K562 (cell line): ENCODE measurements around the gene EGR4. TPM values are rescaled to one million over a fixed set of nuclear protein-coding genes. Genes with fewer than 3 reads are reported as not detected.
A peak's percentile ranks its signal among the peaks of the same experiment; 100 is the strongest.

Experiments used
- ATAC-seq: fragments of 200-7000 bp; cut with Tn5 transposase; 3 replicates; pipeline ENCODE4 v1.9.1; 2020; ENCODE audit warnings: moderate library complexity
- BruUV-seq: library from RNA; stranded (reverse); fragments of 400-500 nt; replicated peaks from 2 replicates; lab custom pipeline; 2021; lab: Mats Ljungman, UMichigan
- CTCF ChIA-PET: fragments of 300-600 bp; formaldehyde crosslinking; extraction: SDS; loops from one replicate; lab custom pipeline; 2021; ENCODE audit warnings: low intra/inter-chr PET ratio; lab: Yijun Ruan, JAX
- POLR2A ChIA-PET: fragments of 300-600, 350-650 bp; sonication (Branson Sonifier 250); formaldehyde crosslinking; extraction: SDS; loops from one replicate; lab custom pipeline; 2021; ENCODE audit warnings: antibody characterized with exemption, inconsistent platforms; lab: Yijun Ruan, JAX
- DNase-seq, 4 experiments: peaks; one replicate each; pipeline versions ENCODE4 v3.0.0 to v3.0.0-alpha.2; 2011 to 2018; ENCODE audit warnings: low spot score in 3 of 4, mixed read lengths in 3 of 4; ENCODE audit errors: extremely low read depth in 1 of 4
- FAIRE-seq: peaks from 2 replicates; lab custom pipeline; 2011; peaks lifted over from hg19 to GRCh38; lab: Jason Lieb, UNC
- H2AFZ ChIP-seq: 2 replicates; pipeline ENCODE4 v1.6.0; 2011; ENCODE audit warnings: low read depth, low read length, control low read depth, inconsistent platforms
- H3K27ac ChIP-seq: fragments of 200-600 bp; 3 replicates; pipeline ENCODE4 v1.8.0; 2011; ENCODE audit warnings: low read depth, mild to moderate bottlenecking, control low read depth, inconsistent platforms, low read length, moderate library complexity, mixed read lengths; ENCODE audit errors: extremely low read depth
- H3K27me3 ChIP-seq, 2 experiments: fragments of 300-600 bp in 1 of 2; 2 replicates in 1 of 2; 3 replicates in 1 of 2; pipeline versions ENCODE4 v1.6.0 to v1.8.0; 2011; ENCODE audit warnings: inconsistent platforms in 2 of 2, low read length in 2 of 2, mild to moderate bottlenecking in 1 of 2, mixed read lengths in 1 of 2, moderate library complexity in 1 of 2; ENCODE audit not compliant: control insufficient read depth in 2 of 2, insufficient read depth in 2 of 2
- H3K36me3 ChIP-seq: fragments of 300-600 bp; 3 replicates; pipeline ENCODE4 v1.8.0; 2011; ENCODE audit warnings: mild to moderate bottlenecking, low read length, inconsistent platforms; ENCODE audit not compliant: control insufficient read depth, insufficient read depth
- H3K4me1 ChIP-seq, 2 experiments: fragments of 200-600 bp in 1 of 2; replicated peaks in 1 of 2; 2 replicates in 1 of 2; 3 replicates in 1 of 2; pipeline versions ENCODE4 v1.5.1 to v1.8.0; 2011; ENCODE audit warnings: inconsistent platforms in 2 of 2, low read length in 2 of 2, mild to moderate bottlenecking in 1 of 2, mixed read lengths in 1 of 2, moderate library complexity in 1 of 2; ENCODE audit not compliant: control insufficient read depth in 2 of 2, insufficient read depth in 2 of 2
- H3K4me2 ChIP-seq: 2 replicates; pipeline ENCODE4 v1.6.1; 2011; ENCODE audit warnings: low read length, control low read depth, inconsistent platforms, mixed read lengths; ENCODE audit not compliant: insufficient read depth
- H3K4me3 ChIP-seq: fragments of 200-600 bp; sonication (generic), shearing (Covaris generic); 2 replicates; pipeline ENCODE4 v1.5.1; 2016; ENCODE audit warnings: control low read depth, inconsistent platforms
- H3K79me2 ChIP-seq: fragments of 200-600 bp; 3 replicates; pipeline ENCODE4 v1.8.0; 2011; ENCODE audit warnings: low read length, inconsistent platforms; ENCODE audit not compliant: control insufficient read depth, insufficient read depth
- H3K9ac ChIP-seq, 2 experiments: 2 replicates each; pipeline versions ENCODE4 v1.6.0 to v1.6.1; 2011; ENCODE audit warnings: low read depth in 2 of 2, low read length in 2 of 2, control low read depth in 1 of 2, inconsistent platforms in 1 of 2, mild to moderate bottlenecking in 1 of 2, mixed read lengths in 1 of 2; ENCODE audit not compliant: insufficient read depth in 1 of 2
- H3K9me1 ChIP-seq: one replicate; pipeline ENCODE4 v1.6.0; 2011; ENCODE audit warnings: inconsistent platforms, mild to moderate bottlenecking, low read length, moderate library complexity; ENCODE audit not compliant: control insufficient read depth, insufficient read depth
- H3K9me3 ChIP-seq: replicated peaks from 2 replicates; pipeline ENCODE4 v1.5.1; 2011; ENCODE audit warnings: low read depth, low read length, inconsistent platforms; ENCODE audit not compliant: control insufficient read depth, insufficient read depth
- H4K20me1 ChIP-seq: replicated peaks from 2 replicates; pipeline ENCODE4 v1.6.1; 2011; ENCODE audit warnings: low read length, inconsistent platforms, mixed read lengths; ENCODE audit not compliant: control insufficient read depth, insufficient read depth
- ARNT ChIP-seq, 2 experiments: fragments of 450-650 bp; IDR thresholded peaks; 2 replicates each; pipeline ENCODE4 v1.6.1; 2016; ENCODE audit warnings: mild to moderate bottlenecking in 1 of 2
- CBX5 ChIP-seq: IDR thresholded peaks from 2 replicates; pipeline ENCODE4 v1.6.1; 2014; ENCODE audit warnings: low read depth, borderline replicate concordance
- CXXC5 ChIP-seq: fragments of 250-450 bp; sonication (Bioruptor Pico); IDR thresholded peaks from 2 replicates; pipeline ENCODE4 v1.8.0; 2022; ENCODE audit warnings: inconsistent platforms, mild to moderate bottlenecking, moderate library complexity
- E2F1 ChIP-seq: sonication (generic); formaldehyde crosslinking; IDR thresholded peaks from 2 replicates; pipeline ENCODE4 v1.8.1; 2023; ENCODE audit warnings: mild to moderate bottlenecking, missing genetic modification reagents, moderate library complexity
- E2F4 ChIP-seq: sonication (generic); formaldehyde crosslinking; IDR thresholded peaks from 2 replicates; pipeline ENCODE4 v1.8.0; 2022; ENCODE audit warnings: mild to moderate bottlenecking, low read depth, missing genetic modification reagents
- GTF2A2 ChIP-seq: IDR thresholded peaks from 2 replicates; pipeline ENCODE4 v1.6.1; 2016; ENCODE audit warnings: mild to moderate bottlenecking, missing genetic modification characterization, missing compliant biosample characterization
- GTF2E2 ChIP-seq: fragments of 200-800 bp; sonication (Bioruptor generic); IDR thresholded peaks from 2 replicates; pipeline ENCODE4 v1.6.1; 2016; ENCODE audit warnings: missing genetic modification characterization, missing compliant biosample characterization
- HDAC3 ChIP-seq: fragments of 450-650 bp; IDR thresholded peaks from 2 replicates; pipeline ENCODE4 v1.6.1; 2018; ENCODE audit warnings: borderline replicate concordance, mild to moderate bottlenecking, moderate library complexity; ENCODE audit not compliant: partially characterized antibody
- MAZ ChIP-seq, 2 experiments: fragments of 450-650 bp in 1 of 2; sonication (generic) in 1 of 2; formaldehyde crosslinking; IDR thresholded peaks in 1 of 2; conservative IDR thresholded peaks in 1 of 2; 2 replicates each; pipeline versions ENCODE4 v1.4.0 to v1.5.0; 2020; ENCODE audit warnings: mild to moderate bottlenecking in 1 of 2, missing genetic modification reagents in 1 of 2
- MCM7 ChIP-seq, 2 experiments: fragments of 450-650 bp; IDR thresholded peaks; 2 replicates each; pipeline ENCODE4 v1.6.1; 2016 to 2018
- MTF1 ChIP-seq: fragments of 250-450 bp; sonication (Bioruptor Pico); IDR thresholded peaks from 2 replicates; pipeline ENCODE4 v1.9.0; 2021; ENCODE audit warnings: moderate library complexity, mild to moderate bottlenecking, inconsistent platforms, borderline replicate concordance
- PHF20 ChIP-seq: fragments of 450-650 bp; IDR thresholded peaks from 2 replicates; pipeline ENCODE4 v1.6.1; 2018; ENCODE audit not compliant: partially characterized antibody
- POLR2B ChIP-seq: fragments of 450-650 bp; IDR thresholded peaks from 2 replicates; pipeline ENCODE4 v1.6.1; 2018; ENCODE audit warnings: low read depth; ENCODE audit not compliant: partially characterized antibody
- SNAPC5 ChIP-seq: fragments of 250-450 bp; sonication (Bioruptor Pico); IDR thresholded peaks from 2 replicates; pipeline ENCODE4 v1.8.0; 2021; ENCODE audit warnings: moderate library complexity, mild to moderate bottlenecking, inconsistent platforms
- TCF3 ChIP-seq: sonication (generic); formaldehyde crosslinking; IDR thresholded peaks from 2 replicates; pipeline ENCODE4 v1.4.0; 2020; ENCODE audit warnings: mild to moderate bottlenecking, missing genetic modification reagents
- ZKSCAN3 ChIP-seq: fragments of 250-450 bp; sonication (Bioruptor Pico); IDR thresholded peaks from 2 replicates; pipeline ENCODE4 v1.4.0; 2020
- ZNF146 ChIP-seq: IDR thresholded peaks from one replicate; pipeline ENCODE4 v1.6.1; 2018; ENCODE audit warnings: missing compliant biosample characterization; ENCODE audit not compliant: unreplicated experiment
- ZNF431 ChIP-seq: sonication (generic); formaldehyde crosslinking; IDR thresholded peaks from 2 replicates; pipeline ENCODE4 v1.8.0; 2022; ENCODE audit warnings: mild to moderate bottlenecking, missing genetic modification reagents
- ZNF766 ChIP-seq: fragments of 200-800 bp; sonication (Bioruptor generic); conservative IDR thresholded peaks from 2 replicates; pipeline ENCODE4 v1.6.1; 2016; ENCODE audit warnings: missing genetic modification characterization, missing compliant biosample characterization
- WGBS: fragments of 100-300 bp; shearing (Covaris generic); methylation state at CpG from one replicate; pipeline ENCODE4 v1.1.6; 2016; ENCODE audit warnings: low coverage, mixed read lengths; ENCODE audit not compliant: insufficient coverage; ENCODE audit errors: missing lambda C conversion rate; 5-methylcytosine and 5-hydroxymethylcytosine counted together
- in situ Hi-C: fragments of 300-500 bp; cut with MboI; formaldehyde crosslinking; loops from 4 replicates; pipeline ENCODE4 v1.15.0; 2018; ENCODE audit warnings: inconsistent platforms, mixed read lengths
- intact Hi-C: fragments of 100-400 bp; cut with micrococcal nuclease; formaldehyde crosslinking; loops from 2 replicates; pipeline ENCODE4 v1.14.2; 2022
- polyA plus RNA-seq, 8 experiments: library from polyadenylated mRNA; depleted of rRNA in 4 of 8; stranded (reverse) in 5 of 8; unstranded in 3 of 8; fragments of >200 nt; fragmentation: Nextera tagmentation in 2 of 8; fragmentation: Illumina TruSeq in 1 of 8; extraction: Ambion mirVana in 2 of 8; extraction: Trizol in 1 of 8; gene quantifications; 2 replicates each; pipeline versions ENCODE4 v1.2.1 to v1.2.3, GENCODE V29; 2011 to 2014; ENCODE audit warnings: inconsistent platforms in 1 of 8, missing spikeins in 1 of 8
- total RNA-seq, 7 experiments: library from RNA; depleted of rRNA in 6 of 7; stranded (reverse); fragments of >200 nt in 6 of 7; fragmentation: Illumina TruSeq in 2 of 7; extraction: Trizol in 2 of 7; gene quantifications; 2 replicates each; pipeline versions ENCODE4 v1.2.1 to v1.2.3, GENCODE V29; 2011 to 2021; ENCODE audit warnings: low replicate concordance in 1 of 7
- TF ChIP-seq, protein P1 (sequence below): fragments of 450-650 bp; IDR thresholded peaks from 2 replicates; pipeline ENCODE4 v1.6.1; 2016

The EGR4 gene
- total and polyA plus RNA-seq, 9 of the 15 experiments (the other 6 are each of a cell fraction or from before 2014, with no cell fraction given): not detected

DNA sequence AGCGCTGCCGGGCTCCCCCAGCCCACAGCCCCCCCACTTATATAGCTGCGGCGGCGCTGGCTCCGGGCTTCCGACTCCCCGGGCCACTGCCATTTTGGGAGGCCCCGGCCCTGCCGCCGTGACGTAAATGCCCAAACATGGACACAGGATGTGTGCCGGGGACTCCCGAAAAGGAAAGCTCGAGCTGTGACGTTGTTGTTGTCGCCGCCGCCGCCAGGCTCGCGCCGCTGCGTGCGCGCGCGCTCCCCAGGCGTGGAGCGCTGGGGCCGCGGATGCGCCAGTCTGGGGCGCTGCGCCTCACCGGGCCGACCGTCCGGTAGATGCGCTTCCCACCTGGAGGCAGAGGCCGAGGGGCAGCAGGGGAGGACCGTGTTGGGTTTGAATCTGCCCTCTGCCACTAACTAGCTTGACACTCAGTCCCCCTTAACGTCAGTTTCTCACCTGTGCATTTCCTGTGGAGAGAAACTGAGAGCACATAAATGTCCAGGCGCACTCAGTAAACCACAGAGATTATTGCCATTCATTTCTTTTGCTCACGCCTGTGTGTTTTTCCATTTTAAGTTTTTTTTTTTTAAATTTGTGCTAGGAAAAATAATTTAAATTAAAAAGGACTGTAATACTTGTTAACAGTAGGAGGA is at the start of gene EGR4 (continued):
- TF ChIP-seq ZNF766 (CRISPR knock-in tag): 0 out of 2 replicates have a peak, but pooled peaks have one; percentile 28
- peak; percentile 64 for TF ChIP-seq CXXC5 (CRISPR knock-in tag)
- no peak for TF ChIP-seq CBX5
- no peak for TF ChIP-seq TCF3 (CRISPR knock-in tag)
- no peak for TF ChIP-seq ZNF431 (CRISPR knock-in tag)
- no peak for TF ChIP-seq POLR2B
- no peak for TF ChIP-seq HDAC3
- TF ChIP-seq SNAPC5: no peak
- TF ChIP-seq GTF2E2 (tag): no peak
- 0 out of 4 replicates have a peak, but pooled peaks of 1 of the 2 experiments have one; percentile 22 for TF ChIP-seq MAZ (CRISPR knock-in tag; conservative IDR thresholded peaks at IDR 0.05 in 1 of 2, IDR thresholded peaks at IDR 0.05 in 1 of 2)

- DNase-seq (no peak), FAIRE-seq (no peak), ATAC-seq (no peak)
- H3K9ac ChIP-seq: no peak overlapping the region
- H3K4me3 ChIP-seq: no peak overlapping the region
- no peak overlapping the region for H3K4me2 ChIP-seq
- no peaks in the 10 kb centered on the region for H4K20me1 ChIP-seq
- no peaks in the 10 kb centered on the region for H3K4me1 ChIP-seq
- 0% methylated on average over 3 of the region's 3 CpGs for WGBS
- in situ Hi-C loops: no loop called here
- ChIA-PET CTCF (no interaction called here), POLR2A (interaction anchor here (0.9 kb wide), 1 partner anchor 8 kb away, joined by 3 read pairs; no protein-coding TSS in a partner anchor)
- H3K9me3 ChIP-seq: no peaks in the 10 kb centered on the region
- no peak overlapping the region for H2AFZ ChIP-seq
- H3K36me3 ChIP-seq: no peaks in the 10 kb centered on the region
- no TSS peak for BruUV-seq
- H3K9me1 ChIP-seq: no peaks in the 10 kb centered on the region
- intact Hi-C loops: no loop called here
- H3K27ac ChIP-seq: no peak overlapping the region
- no peaks in the 10 kb centered on the region for H3K79me2 ChIP-seq
- peaks cover 5 to 7% of the 10 kb centered on the region in 2 experiments; a peak in 1 of 5 replicates for H3K27me3 ChIP-seq
- no peak for TF ChIP-seq ARNT (IDR thresholded peaks at IDR 0.05)
- no peak for TF ChIP-seq GTF2A2 (tag)
- TF ChIP-seq E2F4: no peak
- TF ChIP-seq, protein P1, sequence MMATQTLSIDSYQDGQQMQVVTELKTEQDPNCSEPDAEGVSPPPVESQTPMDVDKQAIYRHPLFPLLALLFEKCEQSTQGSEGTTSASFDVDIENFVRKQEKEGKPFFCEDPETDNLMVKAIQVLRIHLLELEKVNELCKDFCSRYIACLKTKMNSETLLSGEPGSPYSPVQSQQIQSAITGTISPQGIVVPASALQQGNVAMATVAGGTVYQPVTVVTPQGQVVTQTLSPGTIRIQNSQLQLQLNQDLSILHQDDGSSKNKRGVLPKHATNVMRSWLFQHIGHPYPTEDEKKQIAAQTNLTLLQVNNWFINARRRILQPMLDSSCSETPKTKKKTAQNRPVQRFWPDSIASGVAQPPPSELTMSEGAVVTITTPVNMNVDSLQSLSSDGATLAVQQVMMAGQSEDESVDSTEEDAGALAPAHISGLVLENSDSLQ: no peak
- no peak for TF ChIP-seq E2F1 (CRISPR knock-in tag)
- TF ChIP-seq ZKSCAN3: no peak
- no peak for TF ChIP-seq ZNF146 (CRISPR knock-in tag)
- no peak for TF ChIP-seq HDAC3
- no peak for TF ChIP-seq MTF1 (CRISPR knock-in tag)
- TF ChIP-seq MCM7 (IDR thresholded peaks at IDR 0.05): no peak
- TF ChIP-seq PHF20: no peak
These were observed 47.7 kb upstream of the EGR4 start for GRCh38 chr2:73341039-73341438.
